ENCODE results near the gene SLC24A3.

DNA sequence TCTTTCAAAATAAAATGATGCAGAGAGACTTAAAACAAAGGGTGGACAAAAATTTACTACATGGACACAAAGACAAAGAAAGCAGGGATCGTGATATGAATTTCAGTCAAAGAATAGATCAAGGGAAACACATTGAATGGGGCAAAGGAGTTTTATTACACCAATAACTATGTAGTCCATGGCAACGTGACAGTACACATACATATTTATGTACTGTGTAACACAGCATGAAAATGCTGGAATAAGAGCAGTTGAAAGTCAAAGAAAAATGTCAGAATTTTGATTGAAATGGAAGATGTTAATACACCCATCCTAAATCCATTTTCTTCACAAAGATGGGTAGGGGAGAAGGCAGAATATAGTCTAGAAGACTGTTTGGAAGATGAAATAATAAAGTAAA is 536.2 kb downstream of the SLC24A3 start:
- TF ChIP-seq, protein P1, sequence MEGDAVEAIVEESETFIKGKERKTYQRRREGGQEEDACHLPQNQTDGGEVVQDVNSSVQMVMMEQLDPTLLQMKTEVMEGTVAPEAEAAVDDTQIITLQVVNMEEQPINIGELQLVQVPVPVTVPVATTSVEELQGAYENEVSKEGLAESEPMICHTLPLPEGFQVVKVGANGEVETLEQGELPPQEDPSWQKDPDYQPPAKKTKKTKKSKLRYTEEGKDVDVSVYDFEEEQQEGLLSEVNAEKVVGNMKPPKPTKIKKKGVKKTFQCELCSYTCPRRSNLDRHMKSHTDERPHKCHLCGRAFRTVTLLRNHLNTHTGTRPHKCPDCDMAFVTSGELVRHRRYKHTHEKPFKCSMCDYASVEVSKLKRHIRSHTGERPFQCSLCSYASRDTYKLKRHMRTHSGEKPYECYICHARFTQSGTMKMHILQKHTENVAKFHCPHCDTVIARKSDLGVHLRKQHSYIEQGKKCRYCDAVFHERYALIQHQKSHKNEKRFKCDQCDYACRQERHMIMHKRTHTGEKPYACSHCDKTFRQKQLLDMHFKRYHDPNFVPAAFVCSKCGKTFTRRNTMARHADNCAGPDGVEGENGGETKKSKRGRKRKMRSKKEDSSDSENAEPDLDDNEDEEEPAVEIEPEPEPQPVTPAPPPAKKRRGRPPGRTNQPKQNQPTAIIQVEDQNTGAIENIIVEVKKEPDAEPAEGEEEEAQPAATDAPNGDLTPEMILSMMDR (IDR thresholded peaks at IDR 0.05; ENCODE audit: low read depth, low read length, poor library complexity, severe bottlenecking) = no peak
- no peak for TF ChIP-seq EZH2phosphoT487 (IDR thresholded peaks at IDR 0.05; ENCODE audit: borderline replicate concordance, low read length)

Measured in DOHH2 (cell line).